NOMO-1 treated with DMSO at 0.1 percent for 48 hours (cell line): ENCODE results near the gene ZNF385A.
"Not testable (repeated sequence)": the region's sequence is repeated elsewhere in the genome, so short reads cannot be mapped to it uniquely, and the experiment has no call there.

Source experiments
- DNase-seq: peaks from one replicate; lab custom pipeline; 2025; ENCODE audit not compliant: unreplicated experiment; lab: John Stamatoyannopoulos, UW

ZNF385A gene

DNA sequence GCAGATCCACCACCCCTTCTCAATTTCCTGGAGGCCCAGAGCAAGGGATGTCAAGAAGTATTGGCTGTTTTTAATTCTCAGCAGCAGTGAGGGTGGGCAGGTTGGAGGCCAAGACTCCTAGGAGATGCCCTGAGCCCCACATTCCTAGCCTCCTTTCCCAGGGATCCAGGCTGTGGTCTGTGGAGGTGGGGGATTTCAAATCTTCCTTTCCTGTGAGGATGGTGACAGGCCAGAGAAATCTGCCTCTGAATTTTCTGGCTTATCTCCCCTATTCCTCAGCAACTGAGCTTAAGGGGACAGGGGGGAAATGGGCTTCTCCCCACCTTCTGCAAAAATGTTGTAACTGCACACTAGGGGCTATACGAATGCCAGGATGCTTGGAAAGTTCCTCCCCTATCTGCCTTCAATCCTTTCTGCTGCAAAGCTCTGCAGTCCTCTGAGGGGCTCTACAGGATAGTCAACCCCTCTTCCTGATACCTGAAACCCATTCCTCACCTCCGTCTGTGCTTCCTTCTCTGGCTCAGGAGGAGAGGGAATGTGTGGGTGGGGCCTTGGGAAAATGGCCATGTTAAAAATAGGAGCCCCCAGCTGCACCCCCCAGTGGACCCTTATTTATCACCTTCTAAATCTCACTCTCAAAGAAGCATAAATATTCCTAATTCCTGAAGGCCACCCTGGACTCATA lies 26.9 kb downstream of the ZNF385A start:
- no peak for DNase-seq

- no peak for DNase-seq
These were observed 27.6 kb downstream of the ZNF385A start for GRCh38 chr12:54356951-54357356.

- DNase-seq = no peak
These were observed 28.3 kb downstream of the ZNF385A start for GRCh38 chr12:54356228-54356627.

DNA sequence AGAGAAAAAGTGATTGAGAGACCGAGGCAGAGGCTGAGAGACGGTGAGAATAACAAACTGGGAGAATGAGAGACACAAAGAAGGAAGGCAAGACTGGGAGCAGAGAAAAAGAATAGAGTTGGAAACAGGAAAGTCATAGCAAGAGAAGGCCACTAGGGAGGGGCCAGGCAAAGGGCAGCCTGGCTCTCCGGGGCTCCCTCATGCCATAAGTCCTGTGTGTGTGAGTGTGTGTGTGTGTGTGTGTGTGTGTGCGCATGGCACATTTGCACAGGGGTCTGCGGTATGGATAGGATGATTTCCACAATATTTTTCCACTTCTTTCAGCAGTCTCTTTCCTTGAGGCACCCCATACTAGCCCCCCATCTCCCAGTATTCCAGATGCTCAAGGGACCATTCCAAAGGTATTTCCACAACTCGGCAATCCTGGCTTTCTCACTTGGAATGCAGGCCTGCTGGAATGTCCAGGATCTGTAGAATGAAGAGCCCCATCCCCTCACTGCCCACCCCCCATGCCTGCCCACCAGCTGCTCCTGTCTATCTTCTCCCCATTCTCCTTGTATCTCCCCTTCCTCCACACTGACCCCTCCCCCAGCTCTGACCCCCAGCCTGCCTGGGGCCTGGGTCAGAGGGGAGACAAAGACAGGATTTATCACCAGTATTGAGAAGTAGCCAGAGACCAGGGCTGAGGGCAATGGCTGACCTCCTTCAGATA lies 29.3 kb downstream of the ZNF385A start:
- DNase-seq = no peak

DNA sequence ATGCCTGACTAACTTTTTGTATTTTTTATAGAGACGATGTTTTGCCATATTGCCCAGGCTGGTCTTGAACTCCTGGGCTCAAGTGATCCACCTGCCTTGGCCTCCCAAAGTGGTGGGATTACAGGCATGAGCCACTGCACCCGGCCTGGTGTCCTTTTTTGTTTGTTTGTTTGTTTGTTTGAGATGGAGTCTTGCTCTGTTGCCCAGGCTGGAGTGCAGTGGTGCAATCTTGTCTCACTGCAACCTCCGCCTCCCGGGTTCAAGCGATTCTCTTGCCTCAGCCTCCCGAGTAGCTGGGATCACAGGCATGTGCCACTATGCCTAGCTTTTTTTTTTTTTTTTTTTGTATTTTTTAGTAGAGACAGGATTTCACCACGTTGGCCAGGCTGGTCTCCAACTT lies 30.3 kb downstream of the ZNF385A start:
- not testable (repeated sequence) for DNase-seq

DNA sequence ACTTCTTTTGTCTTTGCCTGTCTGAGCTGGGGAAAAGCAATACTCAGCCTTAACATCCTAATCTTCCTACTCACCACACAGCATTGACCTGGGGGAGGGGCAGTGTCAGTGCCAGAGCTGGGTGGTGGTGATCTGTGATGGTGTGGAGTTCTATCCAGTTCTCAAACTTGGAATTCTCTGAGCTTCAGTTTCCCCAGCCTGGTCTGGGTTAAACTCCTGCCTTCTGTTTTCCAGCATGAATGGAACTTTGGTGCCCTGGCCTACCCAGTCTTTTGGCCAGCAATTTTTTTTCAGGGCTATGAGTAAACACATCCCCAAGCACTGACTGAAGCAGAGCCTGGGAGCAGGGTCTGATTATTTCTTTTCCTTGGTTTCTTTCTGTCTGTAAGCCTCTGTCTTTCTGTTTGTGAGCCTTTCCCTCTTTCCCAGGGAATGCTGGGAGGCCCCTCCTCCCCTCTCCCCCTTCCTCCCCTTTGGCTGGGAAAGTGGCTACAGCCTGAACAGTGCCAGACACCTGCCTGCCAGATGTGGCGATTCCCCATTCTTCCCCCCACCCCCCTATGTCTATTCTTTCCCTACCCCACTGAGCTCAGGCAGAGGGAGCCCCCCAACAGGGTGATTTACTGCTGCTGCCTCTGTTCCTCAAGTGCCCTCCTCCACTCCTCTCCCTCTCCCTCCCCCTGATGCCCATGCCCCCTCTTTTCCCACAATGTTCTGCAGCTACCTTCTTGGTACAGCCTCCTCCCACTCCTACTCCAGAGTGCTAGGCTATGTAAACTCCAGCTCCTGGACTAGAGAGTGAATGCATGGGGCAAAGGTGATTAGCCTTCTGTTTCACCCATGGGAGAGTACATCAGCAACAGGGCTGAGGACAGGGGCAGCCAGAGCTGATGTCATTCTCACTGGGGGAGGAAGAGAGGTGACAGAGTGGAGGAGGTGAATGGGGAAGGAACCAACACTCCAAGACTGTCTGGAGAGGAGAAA lies 31.4 kb downstream of the ZNF385A start:
- no peak for DNase-seq

- no peak for DNase-seq
These were observed 32.5 kb downstream of the ZNF385A start for GRCh38 chr12:54352022-54352531.

- DNase-seq = no peak
These were observed 33.2 kb downstream of the ZNF385A start for GRCh38 chr12:54351341-54351740.

- DNase-seq = no peak
These were observed 33.8 kb downstream of the ZNF385A start for GRCh38 chr12:54350743-54351142.

DNA sequence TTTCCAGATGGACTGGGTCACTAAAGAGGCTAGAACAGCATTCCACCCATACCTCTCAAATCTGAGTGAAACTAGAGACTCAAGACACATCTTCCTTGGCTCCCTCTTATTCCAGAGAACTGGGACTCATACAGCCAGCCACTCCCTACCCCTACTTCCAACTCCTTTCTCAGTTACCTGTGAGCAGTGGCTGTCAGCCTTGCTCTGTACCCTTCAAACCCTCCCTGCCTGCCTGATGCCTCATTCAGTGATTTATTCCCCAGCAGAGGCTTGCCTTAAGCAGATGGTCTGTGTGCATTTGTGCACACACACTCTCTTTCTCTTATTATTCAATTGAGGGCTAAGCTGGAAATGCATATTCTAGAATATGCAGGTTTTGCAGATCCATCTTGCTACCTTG lies 34.9 kb downstream of the ZNF385A start:
- DNase-seq = no peak

DNA sequence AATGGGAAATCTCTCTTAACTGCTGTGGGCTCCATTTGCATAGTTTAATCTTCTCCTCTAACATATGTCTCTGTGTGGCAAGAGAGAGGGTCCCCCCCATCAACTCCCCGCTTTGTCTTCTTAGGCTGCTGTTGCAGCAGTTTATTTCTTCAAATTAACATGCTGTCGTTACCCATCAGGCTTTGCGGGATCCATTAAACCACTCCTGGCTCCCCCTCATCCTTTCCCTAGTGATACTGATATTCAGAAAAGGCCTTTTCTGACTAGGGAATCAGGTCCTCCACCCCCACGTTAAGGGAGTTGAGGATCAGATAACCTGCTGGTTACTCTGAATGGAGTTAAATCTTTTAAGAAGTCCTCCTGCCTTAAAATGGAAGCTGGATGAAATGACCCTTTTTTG lies 35.5 kb downstream of the ZNF385A start:
- DNase-seq = no peak

DNA sequence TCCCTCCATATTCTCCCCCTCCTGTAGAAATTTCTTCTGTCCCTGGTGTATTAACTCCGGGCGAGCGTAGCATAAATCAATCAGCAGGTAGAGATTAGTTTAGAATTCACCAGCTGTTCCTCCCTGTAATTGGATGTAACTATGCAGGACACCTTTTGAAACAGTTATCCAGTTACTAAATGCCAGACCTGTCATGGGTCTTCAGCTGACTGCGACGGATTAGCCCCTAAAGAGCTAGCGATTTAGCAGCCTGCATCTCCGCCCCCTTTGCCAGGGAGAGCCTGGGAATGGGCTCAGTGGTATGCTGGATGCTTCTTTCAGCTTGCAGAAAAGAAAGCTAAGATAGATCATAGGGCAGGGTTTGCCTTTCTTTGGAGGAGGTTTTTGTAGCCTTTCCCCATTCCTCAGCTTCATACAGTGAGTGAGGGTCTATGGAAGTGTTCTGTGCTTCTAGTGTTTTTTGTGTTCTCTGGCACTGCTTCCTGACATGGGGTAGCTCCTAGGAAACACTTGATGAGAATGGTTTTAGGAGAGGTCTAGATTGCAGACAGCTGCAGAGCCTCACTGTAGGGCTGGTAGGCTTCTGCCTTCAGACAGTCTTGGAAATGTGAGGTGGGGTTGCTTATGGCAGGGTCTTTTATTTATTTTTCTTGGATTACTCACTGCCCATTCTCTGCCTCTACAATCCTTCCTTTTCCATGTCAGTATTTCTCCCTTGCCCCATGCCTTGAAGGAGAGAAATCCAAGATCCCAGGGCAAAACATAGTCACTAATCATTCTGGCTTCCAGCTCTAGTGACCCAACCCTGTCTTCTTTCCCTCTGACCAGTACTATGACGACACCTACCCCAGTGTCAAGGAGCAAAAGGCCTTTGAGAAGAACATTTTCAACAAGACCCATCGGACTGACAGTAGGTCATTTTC lies 42.9 kb downstream of the ZNF385A start:
- DNase-seq = no peak

DNA sequence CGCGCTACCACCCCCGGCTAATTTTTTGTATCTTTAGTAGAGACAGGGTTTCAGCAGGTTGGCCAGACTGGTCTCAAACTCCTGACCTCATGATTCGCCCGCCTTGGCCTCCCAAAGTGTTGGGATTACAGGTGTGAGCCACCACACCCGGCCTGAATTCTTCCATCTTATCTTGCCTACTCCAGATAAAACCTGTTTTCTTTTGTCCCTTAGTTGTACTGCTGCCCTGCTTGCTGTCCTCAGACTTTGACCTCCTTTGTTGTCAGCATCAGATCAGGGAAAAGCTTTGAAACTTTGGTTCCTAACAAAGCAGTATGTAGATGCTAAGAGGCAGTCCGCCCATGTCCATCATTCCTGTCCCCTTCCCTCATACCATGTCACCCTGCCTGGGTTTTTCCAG lies 43.7 kb downstream of the ZNF385A start:
- DNase-seq = no peak

- DNase-seq = no peak
These were observed 45.7 kb downstream of the ZNF385A start for GRCh38 chr12:54338698-54339296.

- no peak for DNase-seq
These were observed 46.5 kb downstream of the ZNF385A start for GRCh38 chr12:54337854-54338650.

- peak; percentile 30 for DNase-seq
These were observed 47.2 kb downstream of the ZNF385A start for GRCh38 chr12:54337280-54337842.

DNA sequence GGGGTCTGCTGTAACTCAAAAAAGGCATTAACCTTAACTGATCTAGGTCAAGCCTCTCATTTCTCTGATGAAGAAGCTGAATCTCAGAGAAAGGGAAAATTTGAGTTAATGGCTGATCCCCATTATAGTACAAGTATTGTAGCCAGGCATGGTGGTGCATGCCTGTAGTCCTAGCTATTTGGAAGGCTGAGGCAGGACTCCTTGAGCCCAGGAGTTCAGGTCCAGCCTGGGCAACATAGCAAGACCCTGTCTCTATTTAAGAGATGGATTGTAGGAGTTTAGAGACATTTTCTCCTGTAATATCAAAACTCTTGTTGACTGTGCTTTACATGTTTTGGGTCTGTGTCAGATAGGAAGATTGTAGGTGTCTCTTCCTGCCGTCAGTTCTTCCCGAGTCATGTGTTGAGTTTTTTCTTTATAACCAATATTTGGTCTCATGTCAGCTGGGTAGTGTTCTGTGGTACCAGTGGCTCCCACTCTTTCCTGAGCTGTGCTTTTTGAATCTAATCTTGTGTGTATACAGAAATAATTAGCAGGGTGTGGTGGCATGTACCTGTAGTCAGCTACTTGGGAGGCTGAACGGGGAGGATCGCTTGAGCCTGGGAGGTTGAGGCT lies 51.0 kb downstream of the ZNF385A start:
- DNase-seq = no peak

GRCh38 chr12:54331461-54331860 lies 53.1 kb downstream of the ZNF385A start:
- DNase-seq = no peak
